BE2C (cell line): ENCODE results near the gene DPF3.

Experiments
- DNase-seq: peaks from one replicate; pipeline ENCODE4 v3.0.0-alpha.2; 2020
- H3K27me3 ChIP-seq: fragments of 250-450 bp; sonication (Bioruptor Pico); 2 replicates; pipeline ENCODE4 v1.5.1; 2020; ENCODE audit warnings: mild to moderate bottlenecking
- H3K36me3 ChIP-seq: fragments of 250-450 bp; sonication (Bioruptor Pico); 2 replicates; pipeline ENCODE4 v1.5.1; 2020; ENCODE audit warnings: mild to moderate bottlenecking
- H3K4me1 ChIP-seq: fragments of 250-450 bp; sonication (Bioruptor Pico); 2 replicates; pipeline ENCODE4 v1.5.1; 2020
- H3K4me3 ChIP-seq: 2 replicates; pipeline ENCODE4 v1.5.1; 2011; ENCODE audit warnings: low read depth, low read length
- H3K9me3 ChIP-seq: fragments of 250-450 bp; sonication (Bioruptor Pico); 2 replicates; pipeline ENCODE4 v1.5.1; 2020
- CTCF ChIP-seq: IDR thresholded peaks from 2 replicates; pipeline ENCODE4 v1.5.1; 2012; ENCODE audit warnings: mild to moderate bottlenecking, low read depth, low read length

The DPF3 gene

GRCh38 chr14:72726444-72726843 lies 167.5 kb downstream of the DPF3 start:
- no peak for TF ChIP-seq CTCF
- no peak for DNase-seq
- Histone ChIP-seq H3K36me3 (peaks cover 17% of the 10 kb centered on the region), H3K4me1 (no peaks in the 10 kb centered on the region), H3K9me3 (no peaks in the 10 kb centered on the region), H3K27me3 (no peaks in the 10 kb centered on the region), H3K4me3 (no peak overlapping the region)

GRCh38 chr14:72723858-72724530 lies 169.9 kb downstream of the DPF3 start:
- Histone ChIP-seq H3K27me3 (no peaks in the 10 kb centered on the region), H3K36me3 (peaks cover 13% of the 10 kb centered on the region), H3K4me3 (no peak overlapping the region), H3K4me1 (no peaks in the 10 kb centered on the region), H3K9me3 (no peaks in the 10 kb centered on the region; the same call in 1 of the 2 replicates)
- DNase-seq, result no peak
- no peak for TF ChIP-seq CTCF

- H3K4me1 ChIP-seq, result no peaks in the 10 kb centered on the region
- H3K9me3 ChIP-seq, result no peaks in the 10 kb centered on the region; the same call in 1 of the 2 replicates
- no peak for TF ChIP-seq CTCF
- DNase-seq, result no peak
- H3K27me3 ChIP-seq, result no peaks in the 10 kb centered on the region
- H3K36me3 ChIP-seq, result 0 out of 2 replicates have a peak, but pooled peaks cover 5% of the 10 kb centered on the region
- H3K4me3 ChIP-seq, result no peak overlapping the region
Observed at GRCh38 chr14:72722201-72722785, 171.6 kb downstream of the DPF3 start.

GRCh38 chr14:72721083-72721482 lies 172.8 kb downstream of the DPF3 start:
- no peak for DNase-seq
- no peak for TF ChIP-seq CTCF
- Histone ChIP-seq H3K9me3 (no peaks in the 10 kb centered on the region; the same call in 1 of the 2 replicates), H3K4me3 (no peak overlapping the region), H3K4me1 (peaks cover 6% of the 10 kb centered on the region), H3K36me3 (0 out of 2 replicates have a peak, but pooled peaks cover 5% of the 10 kb centered on the region), H3K27me3 (no peaks in the 10 kb centered on the region)

DNA sequence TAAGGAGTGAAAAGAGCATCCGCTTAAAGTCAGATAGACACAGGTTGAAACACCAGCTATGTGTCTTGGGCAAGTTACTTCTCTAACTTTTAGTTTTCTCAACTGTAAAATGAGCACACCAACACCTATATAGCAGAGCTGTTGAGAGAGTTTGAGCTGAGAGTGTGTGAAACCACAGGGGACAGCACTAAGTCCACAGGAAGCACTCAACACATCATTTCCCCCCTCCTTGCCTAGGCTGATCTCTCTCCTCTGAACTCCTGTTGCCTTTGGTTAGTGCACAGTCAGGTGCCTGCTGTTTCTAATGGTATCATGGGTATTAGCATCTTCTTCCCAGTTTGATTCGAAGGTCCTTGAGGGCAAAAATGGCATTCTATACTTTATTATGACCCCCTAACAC lies 176.7 kb downstream of the DPF3 start:
- Histone ChIP-seq H3K4me1 (peaks cover 6% of the 10 kb centered on the region), H3K36me3 (peaks cover 5% of the 10 kb centered on the region; the same call in 1 of the 2 replicates), H3K4me3 (no peak overlapping the region), H3K9me3 (no peaks in the 10 kb centered on the region; the same call in 1 of the 2 replicates), H3K27me3 (no peaks in the 10 kb centered on the region)
- no peak for DNase-seq
- no peak for TF ChIP-seq CTCF

- DNase-seq, result no peak
- H3K9me3 ChIP-seq, result no peaks in the 10 kb centered on the region; the same call in 1 of the 2 replicates
- H3K4me1 ChIP-seq, result peaks cover 6% of the 10 kb centered on the region
- H3K4me3 ChIP-seq, result no peak overlapping the region
- H3K27me3 ChIP-seq, result no peaks in the 10 kb centered on the region
- H3K36me3 ChIP-seq, result peaks cover 3% of the 10 kb centered on the region; the same call in 1 of the 2 replicates
- TF ChIP-seq CTCF, result no peak
Observed at GRCh38 chr14:72716476-72716875, 177.4 kb downstream of the DPF3 start.
